Measurements from ENCODE around the gene ANAPC5.

ANAPC5 gene

DNA sequence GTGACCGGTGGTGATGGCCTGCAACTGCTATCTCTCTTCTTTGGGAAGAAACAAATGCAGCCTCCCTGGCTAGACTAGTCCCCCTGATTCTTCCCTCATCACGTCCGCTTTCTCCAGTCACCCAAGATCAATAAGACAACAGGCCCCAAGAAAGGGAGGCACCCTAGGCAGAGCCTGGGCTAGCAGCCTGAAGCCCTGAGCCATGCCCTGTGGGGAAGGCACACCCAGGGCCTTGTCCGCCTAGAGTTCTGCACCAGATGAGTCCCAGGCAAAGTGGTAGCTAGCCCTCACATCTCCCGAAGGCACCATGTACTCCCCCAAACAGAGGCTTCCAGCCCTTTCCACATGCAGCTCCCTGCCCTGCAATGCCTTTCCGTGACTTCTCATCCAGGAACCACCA is 90.8 kb downstream of the ANAPC5 start:
- CTCF ChIA-PET: no interaction called here
- POLR2A ChIA-PET (ENCODE audit: low non-redundant PET): no interaction called here
- TF ChIP-seq, protein P1, sequence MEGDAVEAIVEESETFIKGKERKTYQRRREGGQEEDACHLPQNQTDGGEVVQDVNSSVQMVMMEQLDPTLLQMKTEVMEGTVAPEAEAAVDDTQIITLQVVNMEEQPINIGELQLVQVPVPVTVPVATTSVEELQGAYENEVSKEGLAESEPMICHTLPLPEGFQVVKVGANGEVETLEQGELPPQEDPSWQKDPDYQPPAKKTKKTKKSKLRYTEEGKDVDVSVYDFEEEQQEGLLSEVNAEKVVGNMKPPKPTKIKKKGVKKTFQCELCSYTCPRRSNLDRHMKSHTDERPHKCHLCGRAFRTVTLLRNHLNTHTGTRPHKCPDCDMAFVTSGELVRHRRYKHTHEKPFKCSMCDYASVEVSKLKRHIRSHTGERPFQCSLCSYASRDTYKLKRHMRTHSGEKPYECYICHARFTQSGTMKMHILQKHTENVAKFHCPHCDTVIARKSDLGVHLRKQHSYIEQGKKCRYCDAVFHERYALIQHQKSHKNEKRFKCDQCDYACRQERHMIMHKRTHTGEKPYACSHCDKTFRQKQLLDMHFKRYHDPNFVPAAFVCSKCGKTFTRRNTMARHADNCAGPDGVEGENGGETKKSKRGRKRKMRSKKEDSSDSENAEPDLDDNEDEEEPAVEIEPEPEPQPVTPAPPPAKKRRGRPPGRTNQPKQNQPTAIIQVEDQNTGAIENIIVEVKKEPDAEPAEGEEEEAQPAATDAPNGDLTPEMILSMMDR (conservative IDR thresholded peaks at IDR 0.05; ENCODE audit: low read depth): no peak
- no peak for DNase-seq (ENCODE audit: low spot score)
- no peak overlapping the region for H3K27ac ChIP-seq

- POLR2A ChIA-PET (ENCODE audit: low non-redundant PET): no interaction called here
- CTCF ChIA-PET: no interaction called here
- no peak for DNase-seq (ENCODE audit: low spot score)
- TF ChIP-seq, protein P1 (conservative IDR thresholded peaks at IDR 0.05; ENCODE audit: low read depth): no peak
- no peak overlapping the region for H3K27ac ChIP-seq
Observed at GRCh38 chr12:121260091-121260490, 92.1 kb downstream of the ANAPC5 start.

DNA sequence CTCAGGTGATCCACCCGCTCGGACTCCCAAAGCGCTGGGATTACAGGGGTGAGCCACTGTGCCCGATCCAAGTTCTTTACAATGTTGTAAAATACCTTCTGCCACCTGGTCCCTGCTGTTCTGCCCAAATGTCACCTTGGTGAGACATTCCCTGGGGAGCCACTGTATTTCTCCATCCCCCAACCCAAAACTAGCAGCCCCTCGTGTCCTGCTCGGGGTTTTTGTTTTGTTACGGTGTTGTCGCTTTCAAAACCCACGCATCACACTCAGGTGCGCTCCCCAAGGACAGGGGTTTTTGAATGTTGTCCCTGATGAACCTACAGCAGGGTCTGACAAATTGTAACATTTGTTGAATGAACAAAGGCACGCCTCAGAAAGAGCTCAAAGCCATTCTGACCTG is 93.1 kb downstream of the ANAPC5 start:
- ChIA-PET POLR2A (ENCODE audit: low non-redundant PET) (no interaction called here), CTCF (no interaction called here)
- TF ChIP-seq, protein P1 (conservative IDR thresholded peaks at IDR 0.05; ENCODE audit: low read depth): no peak
- no peak overlapping the region for H3K27ac ChIP-seq
- no peak for DNase-seq (ENCODE audit: low spot score)
